ENCODE measurements around the gene PRKG2. TPM values are rescaled to one million over a fixed set of nuclear protein-coding genes. Genes with fewer than 3 reads are reported as not detected.

The PRKG2 gene
- 0.26 and 0.65 TPM in 2 replicates for total RNA-seq

GRCh38 chr4:81214881-81215868 lies at the start of gene PRKG2:
Gene PRKG2 (minus strand): TSS chr4:81215222. CDS start chr4:81205047, 10,175 bp downstream.

Other genes starting within 250 kb of the PRKG2 start
- gene BMP3, start 184.5 kb downstream of the PRKG2 start, total RNA-seq = not detected in 2 replicates

Data from articular chondrocyte of knee joint (primary cell).